Lung microvascular endothelial cell (primary cell): ENCODE results near the gene MTSS2. TPM values are rescaled to one million over a fixed set of nuclear protein-coding genes. Genes with fewer than 3 reads are reported as not detected.
A peak's percentile ranks its signal among the peaks of the same experiment; 100 is the strongest.

Experiments used
- DNase-seq, 2 donors: peaks; one replicate each; pipeline versions ENCODE4 v3.0.0 to v3.0.0-alpha.2; 2010; ENCODE audit warnings: low read depth in 2 of 2
- total RNA-seq: library from RNA; depleted of rRNA; stranded (reverse); fragments of >200 nt; gene quantifications from 2 replicates; pipeline ENCODE4 v1.2.1, GENCODE V29; 2014

MTSS2 gene
- total RNA-seq, result 7.8 and 11.1 TPM in 2 replicates

GRCh38 chr16:70685938-70686375, at the start of gene MTSS2:
Gene MTSS2, minus strand, starts transcription at chr16:70686053. Its CDS starts 262 bp downstream, at chr16:70685791.
- peak; percentile 84 to 92 for DNase-seq

GRCh38 chr16:70735141-70735979, 49.5 kb upstream of the MTSS2 start:
- peak in 1 of 2 donors; percentile 52 for DNase-seq

GRCh38 chr16:70734522-70735095, 48.8 kb upstream of the MTSS2 start:
- DNase-seq, result no peak

GRCh38 chr16:70730944-70731343, 45.1 kb upstream of the MTSS2 start:
- peak in 1 of 2 donors; percentile 90 for DNase-seq

GRCh38 chr16:70730031-70730430, 44.2 kb upstream of the MTSS2 start:
- DNase-seq, result no peak

- no peak for DNase-seq
Measured at GRCh38 chr16:70729292-70729691, 43.4 kb upstream of the MTSS2 start.

GRCh38 chr16:70728150-70728549, 42.3 kb upstream of the MTSS2 start:
- DNase-seq, result no peak

- DNase-seq, result no peak
Measured at GRCh38 chr16:70726892-70727361, 41.1 kb upstream of the MTSS2 start.

- no peak for DNase-seq
Measured at GRCh38 chr16:70725912-70726828, 40.3 kb upstream of the MTSS2 start.

GRCh38 chr16:70725024-70725911, 39.4 kb upstream of the MTSS2 start:
- DNase-seq, result no peak

- DNase-seq, result no peak
Measured at GRCh38 chr16:70724146-70725023, 38.5 kb upstream of the MTSS2 start.

- DNase-seq, result no peak
Measured at GRCh38 chr16:70723740-70724145, 37.9 kb upstream of the MTSS2 start.

- DNase-seq, result no peak
Measured at GRCh38 chr16:70721202-70721963, 35.5 kb upstream of the MTSS2 start.

- DNase-seq, result no peak
Measured at GRCh38 chr16:70720425-70721201, 34.8 kb upstream of the MTSS2 start.

GRCh38 chr16:70717065-70717464, 31.2 kb upstream of the MTSS2 start:
- DNase-seq, result no peak

- DNase-seq, result peak in 1 of 2 donors; percentile 59
Measured at GRCh38 chr16:70715860-70716357, 30.1 kb upstream of the MTSS2 start.

GRCh38 chr16:70715055-70715858, 29.4 kb upstream of the MTSS2 start:
- peak; percentile 52 to 70 for DNase-seq
